PC-9 (cell line): ENCODE measurements around the gene ITCH. TPM values are rescaled to one million over a fixed set of nuclear protein-coding genes. Genes with fewer than 3 reads are reported as not detected.
"Not testable (repeated sequence)": the region's sequence is repeated elsewhere in the genome, so short reads cannot be mapped to it uniquely, and the experiment has no call there.

Source experiments
- BruUV-seq: library from RNA; stranded (reverse); fragments of 400-500 nt; replicated peaks from 2 replicates; lab custom pipeline; 2021; lab: Mats Ljungman, UMichigan
- CTCF ChIA-PET: fragments of 300-600 bp; sonication (Branson Sonifier 250); formaldehyde crosslinking; loops from one replicate; lab custom pipeline; 2022; ENCODE audit warnings: antibody characterized with exemption; lab: Charles Lee
- POLR2A ChIA-PET: fragments of 300-600 bp; sonication (Branson Sonifier 250); formaldehyde crosslinking; loops from one replicate; lab custom pipeline; 2022; ENCODE audit warnings: antibody characterized with exemption; ENCODE audit not compliant: unreplicated experiment; lab: Charles Lee
- DNase-seq, 2 experiments: peaks; one replicate each; pipeline versions ENCODE4 v3.0.0 to v3.0.0-alpha.2; 2015 to 2022; ENCODE audit warnings: mixed read lengths in 1 of 2
- H2AFZ ChIP-seq: fragments of 200-600 bp; sonication (generic); 2 replicates; pipeline ENCODE4 v1.8.1; 2017; ENCODE audit warnings: antibody characterized with exemption
- H3F3A ChIP-seq: fragments of 200-600 bp; sonication (generic); 2 replicates; pipeline ENCODE4 v1.8.1; 2017; ENCODE audit warnings: antibody characterized with exemption, mild to moderate bottlenecking, low read depth; ENCODE audit not compliant: insufficient read depth
- H3K27ac ChIP-seq: fragments of 200-600 bp; sonication (generic); 2 replicates; pipeline ENCODE4 v1.6.1; 2016; ENCODE audit warnings: mixed run types
- H3K27me3 ChIP-seq: fragments of 200-600 bp; sonication (generic); 2 replicates; pipeline ENCODE4 v1.6.1; 2016; ENCODE audit warnings: low read depth, mixed run types; ENCODE audit not compliant: insufficient read depth
- H3K36me3 ChIP-seq: fragments of 200-600 bp; sonication (generic); 2 replicates; pipeline ENCODE4 v1.6.1; 2016; ENCODE audit warnings: low read depth, mixed run types
- H3K4me1 ChIP-seq: fragments of 200-600 bp; sonication (generic); replicated peaks from 2 replicates; pipeline ENCODE4 v1.6.1; 2016; ENCODE audit warnings: mixed run types; ENCODE audit not compliant: insufficient read depth
- H3K4me2 ChIP-seq: fragments of 200-600 bp; sonication (generic); 2 replicates; pipeline ENCODE4 v1.6.1; 2017; ENCODE audit warnings: mixed run types
- H3K4me3 ChIP-seq: fragments of 200-600 bp; sonication (generic); 2 replicates; pipeline ENCODE4 v1.6.1; 2016; ENCODE audit warnings: mixed run types
- H3K79me2 ChIP-seq: fragments of 200-600 bp; sonication (generic); 2 replicates; pipeline ENCODE4 v1.6.1; 2017; ENCODE audit warnings: low read depth, mixed run types
- H3K9me2 ChIP-seq: fragments of 200-600 bp; sonication (generic); 2 replicates; pipeline ENCODE4 v1.8.1; 2017; ENCODE audit warnings: mild to moderate bottlenecking; ENCODE audit not compliant: insufficient read depth
- H3K9me3 ChIP-seq: fragments of 200-600 bp; sonication (generic); 2 replicates; pipeline ENCODE4 v1.8.1; 2016; ENCODE audit warnings: low read depth; ENCODE audit not compliant: insufficient read depth
- H4K20me1 ChIP-seq: fragments of 200-600 bp; sonication (generic); 2 replicates; pipeline ENCODE4 v1.8.1; 2017; ENCODE audit not compliant: insufficient read depth
- CTCF ChIP-seq: fragments of 200-600 bp; sonication (generic); conservative IDR thresholded peaks from 2 replicates; pipeline ENCODE4 v1.6.1; 2017; ENCODE audit warnings: mixed run types, antibody characterized with exemption, mild to moderate bottlenecking, moderate library complexity
- EZH2 ChIP-seq: fragments of 200-600 bp; sonication (generic); IDR thresholded peaks from 2 replicates; pipeline ENCODE4 v1.8.0; 2017; ENCODE audit warnings: antibody characterized with exemption, low read depth
- intact Hi-C: fragments of 100-400 bp; cut with micrococcal nuclease; formaldehyde crosslinking; loops from one replicate; pipeline ENCODE4 v1.10.0; 2022; ENCODE audit not compliant: unreplicated experiment
- total RNA-seq: library from RNA; stranded (reverse); gene quantifications from 2 replicates; pipeline ENCODE4 v1.2.3, GENCODE V29; 2021

Gene ITCH
- total RNA-seq, 1 experiment from 2014 or later, result 144 TPM

GRCh38 chr20:34337544-34337943, 25.5 kb upstream of the ITCH start:
- POLR2A ChIA-PET, result interaction anchor here (0.7 kb wide), 1 partner anchor 26 kb away, joined by 5 read pairs; the partner anchor contains the start of gene ITCH
- CTCF ChIA-PET, result no interaction called here
- BruUV-seq, result no TSS peak

GRCh38 chr20:34337982-34338726, 24.9 kb upstream of the ITCH start:
- H3K9me2 ChIP-seq, result no peaks in the 10 kb centered on the region
- no peak overlapping the region for H2AFZ ChIP-seq
- BruUV-seq, result no TSS peak
- no peak overlapping the region for H3K4me2 ChIP-seq
- no peaks in the 10 kb centered on the region for H3K79me2 ChIP-seq
- no peaks in the 10 kb centered on the region for H3K36me3 ChIP-seq
- H3K9me3 ChIP-seq, result no peaks in the 10 kb centered on the region
- H3K4me1 ChIP-seq, result peaks cover 41% of the 10 kb centered on the region
- H3K27ac ChIP-seq, result no peak overlapping the region
- no peak overlapping the region for H3K4me3 ChIP-seq
- TF ChIP-seq CTCF, result no peak
- no peak for TF ChIP-seq EZH2
- no peaks in the 10 kb centered on the region for H4K20me1 ChIP-seq
- intact Hi-C loops, result no loop called here
- H3K27me3 ChIP-seq, result no peaks in the 10 kb centered on the region
- CTCF ChIA-PET, result no interaction called here
- peaks cover 39% of the 10 kb centered on the region for H3F3A ChIP-seq
- DNase-seq, result no peak
- POLR2A ChIA-PET, result interaction anchor here (0.7 kb wide), 2 partner anchors 15 to 25 kb away, joined by 5 to 8 read pairs; partner anchors contain the start of gene ITCH

More at GRCh38 chr20:34337544-34337943, 25.5 kb upstream of the ITCH start:
- Histone ChIP-seq H3K9me3 (no peaks in the 10 kb centered on the region), H4K20me1 (no peaks in the 10 kb centered on the region), H2AFZ (no peak overlapping the region), H3F3A (peaks cover 37% of the 10 kb centered on the region), H3K27me3 (no peaks in the 10 kb centered on the region), H3K27ac (no peak overlapping the region), H3K9me2 (no peaks in the 10 kb centered on the region), H3K79me2 (no peaks in the 10 kb centered on the region), H3K36me3 (no peaks in the 10 kb centered on the region), H3K4me1 (peaks cover 40% of the 10 kb centered on the region), H3K4me2 (no peak overlapping the region), H3K4me3 (no peak overlapping the region)
- DNase-seq, result no peak
- TF ChIP-seq CTCF (no peak), EZH2 (no peak)
- intact Hi-C loops, result no loop called here

GRCh38 chr20:34340726-34341125, 22.3 kb upstream of the ITCH start:
- H3K4me2 ChIP-seq, H3K79me2 ChIP-seq, DNase-seq, H3K27ac ChIP-seq, H3K4me3 ChIP-seq, CTCF ChIA-PET, POLR2A ChIA-PET, H2AFZ ChIP-seq, H3K9me3 ChIP-seq, BruUV-seq, H4K20me1 ChIP-seq, intact Hi-C loops, H3K36me3 ChIP-seq, H3K9me2 ChIP-seq, H3K27me3 ChIP-seq: not testable (repeated sequence)
- Histone ChIP-seq H3F3A (peaks cover 30% of the 10 kb centered on the region), H3K4me1 (peaks cover 33% of the 10 kb centered on the region)

GRCh38 chr20:34341199-34341598, 21.9 kb upstream of the ITCH start:
- H3K4me2 ChIP-seq, DNase-seq, H3K79me2 ChIP-seq, H4K20me1 ChIP-seq, H3K9me2 ChIP-seq, intact Hi-C loops, H3K9me3 ChIP-seq, H3K27me3 ChIP-seq, CTCF ChIA-PET, H2AFZ ChIP-seq, H3K4me3 ChIP-seq, POLR2A ChIA-PET, BruUV-seq, H3K36me3 ChIP-seq, H3K27ac ChIP-seq: not testable (repeated sequence)
- peaks cover 25% of the 10 kb centered on the region for H3F3A ChIP-seq
- H3K4me1 ChIP-seq, result peaks cover 29% of the 10 kb centered on the region
